ENCODE measurements around the gene TNPO3.

Gene TNPO3

DNA sequence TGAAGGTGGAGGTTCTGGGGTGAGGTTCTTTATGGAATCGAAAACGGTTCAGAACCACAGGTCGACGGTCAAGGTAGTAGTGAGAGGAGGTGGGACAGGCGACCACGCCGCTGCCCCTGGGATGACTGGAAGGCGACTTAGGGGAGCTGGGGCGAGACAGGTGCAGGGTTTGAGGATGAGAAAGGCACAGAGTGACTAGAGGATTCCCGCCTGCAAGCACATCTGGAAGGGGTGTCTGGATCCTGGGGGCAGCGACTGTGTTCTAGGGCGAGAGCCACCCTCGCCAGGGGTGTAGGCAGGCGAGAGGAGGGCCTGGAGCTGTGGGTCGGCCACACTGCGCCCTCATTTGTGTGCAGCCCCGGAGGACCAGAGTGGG, 117.7 kb downstream of the TNPO3 start:
- no peak for DNase-seq

- no peak for DNase-seq
Measured at GRCh38 chr7:128936798-128937197, 118.1 kb downstream of the TNPO3 start.

DNA sequence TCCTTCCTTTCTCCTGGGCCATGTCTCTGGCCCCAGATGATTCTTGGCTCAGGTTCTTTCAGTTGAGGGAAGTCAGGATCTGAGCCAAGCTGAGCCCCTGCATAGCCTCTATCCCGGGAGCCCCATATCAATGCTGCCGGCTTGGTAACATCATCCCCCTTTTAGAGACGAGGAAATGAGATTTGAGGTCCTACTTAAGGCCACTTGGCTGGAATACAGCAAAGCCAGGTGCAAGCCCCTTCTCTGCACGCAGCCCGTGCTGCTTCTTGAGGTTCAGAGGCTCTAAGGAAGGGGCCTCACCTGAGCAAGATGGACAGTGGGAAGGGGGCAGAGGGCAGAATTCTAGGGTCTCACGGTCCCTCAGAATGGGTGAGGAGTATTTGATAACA, 119.6 kb downstream of the TNPO3 start:
- no peak for DNase-seq

DNA sequence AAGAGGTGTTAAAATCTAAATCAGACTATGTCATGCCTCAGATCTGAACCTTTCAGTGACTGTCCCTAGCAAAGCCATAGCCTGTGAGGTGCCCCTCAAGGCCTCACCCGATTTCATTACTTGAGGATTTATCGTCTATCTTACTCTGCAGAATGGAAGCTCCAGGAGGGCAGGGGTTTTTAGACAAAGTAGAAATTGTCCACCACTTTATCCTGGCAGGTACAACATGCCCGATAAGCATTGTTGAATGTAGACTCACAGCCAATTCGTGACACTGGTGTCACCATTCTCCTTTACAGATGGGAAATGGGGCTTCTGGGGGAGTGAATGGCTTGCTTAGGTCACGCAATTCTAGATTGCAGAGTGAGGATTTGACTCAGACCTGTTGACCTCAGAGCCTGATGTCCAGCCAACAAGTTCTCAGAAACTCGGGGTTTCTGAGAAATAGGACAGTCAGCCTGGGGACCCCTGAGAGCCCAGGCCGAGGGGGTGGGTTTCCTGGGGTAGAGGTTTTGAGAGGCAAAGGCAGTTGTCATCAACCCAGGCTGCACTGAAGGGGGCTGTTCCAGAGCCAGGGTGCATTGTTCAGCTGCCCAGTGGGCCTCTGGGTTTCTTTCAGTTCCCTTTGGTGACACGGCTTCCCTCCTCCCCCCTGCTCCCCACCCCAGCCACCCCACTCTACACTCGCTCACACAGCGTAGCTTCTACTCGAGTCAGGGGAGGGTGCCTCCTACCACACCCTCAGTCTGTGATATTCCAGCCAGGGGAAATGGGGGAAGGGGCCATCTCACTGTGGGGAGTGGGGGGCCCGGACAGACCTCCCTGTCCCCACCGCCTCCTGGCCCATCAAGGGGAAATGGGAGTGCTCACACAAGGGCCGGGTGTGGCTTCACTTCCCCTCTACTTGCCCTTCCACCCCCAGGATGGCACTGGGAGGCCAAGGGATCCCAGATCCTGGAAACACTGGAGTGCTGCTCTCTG, 120.3 kb downstream of the TNPO3 start:
- no peak for DNase-seq

GRCh38 chr7:128933180-128933891, 121.6 kb downstream of the TNPO3 start:
- no peak for DNase-seq

DNA sequence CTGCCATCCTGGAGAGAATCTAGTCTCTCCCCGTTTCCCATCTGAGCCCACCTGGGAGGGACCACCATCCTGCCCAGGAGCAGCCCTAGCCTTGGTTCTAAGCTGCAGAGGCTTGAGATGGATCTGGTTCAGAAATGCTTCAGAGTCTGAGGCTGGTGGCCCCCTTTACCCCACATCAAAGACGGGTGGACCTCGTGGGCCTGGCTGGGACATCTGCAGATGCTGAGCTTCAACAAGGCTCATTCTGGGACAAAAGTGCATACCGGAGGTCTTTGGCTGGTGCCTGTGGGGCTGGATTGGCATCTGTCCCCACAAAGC, 122.1 kb downstream of the TNPO3 start:
- DNase-seq, result no peak

DNA sequence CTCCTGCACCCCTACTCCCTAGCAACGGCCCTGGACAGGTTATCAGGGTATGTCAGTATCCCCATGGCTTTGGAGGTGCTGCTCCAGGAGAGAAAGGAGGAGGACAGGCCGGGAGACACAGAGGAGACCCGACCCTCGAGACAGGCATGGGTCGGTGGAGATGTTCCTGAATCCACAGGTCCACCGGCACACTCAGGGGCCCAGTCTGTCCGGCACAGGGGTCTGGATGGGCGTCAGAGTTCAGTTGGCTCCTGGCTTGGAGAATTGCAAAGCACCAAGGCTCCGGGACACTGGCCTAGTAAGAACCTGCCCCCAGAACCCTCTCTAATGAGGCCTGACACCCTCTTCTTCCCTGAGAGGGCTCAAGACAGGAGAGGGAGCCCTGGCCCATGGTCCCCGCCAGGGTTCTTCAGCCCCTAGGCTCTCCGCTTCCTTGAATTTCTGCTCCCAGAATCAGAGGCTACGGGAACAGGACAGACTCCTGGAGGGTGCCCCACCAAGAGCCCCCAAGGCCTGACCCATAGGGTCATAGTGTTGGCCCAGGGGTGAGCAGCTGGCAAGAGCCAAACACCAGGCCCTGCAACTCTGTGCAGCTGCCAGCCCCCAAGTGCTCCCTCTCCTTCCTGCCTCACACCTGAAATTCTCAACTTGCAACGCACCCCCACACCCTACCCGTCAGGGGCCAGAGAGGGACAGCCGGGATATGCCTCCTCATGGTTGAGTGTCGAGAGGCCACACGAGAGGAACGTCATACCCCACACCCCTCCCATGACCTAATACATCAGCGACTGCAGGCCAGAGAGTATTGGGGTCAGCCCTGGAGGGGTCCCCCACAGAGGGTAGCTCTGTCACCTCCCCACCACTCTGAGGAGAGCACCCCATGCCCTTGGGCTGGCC, 122.7 kb downstream of the TNPO3 start:
- no peak for DNase-seq

DNA sequence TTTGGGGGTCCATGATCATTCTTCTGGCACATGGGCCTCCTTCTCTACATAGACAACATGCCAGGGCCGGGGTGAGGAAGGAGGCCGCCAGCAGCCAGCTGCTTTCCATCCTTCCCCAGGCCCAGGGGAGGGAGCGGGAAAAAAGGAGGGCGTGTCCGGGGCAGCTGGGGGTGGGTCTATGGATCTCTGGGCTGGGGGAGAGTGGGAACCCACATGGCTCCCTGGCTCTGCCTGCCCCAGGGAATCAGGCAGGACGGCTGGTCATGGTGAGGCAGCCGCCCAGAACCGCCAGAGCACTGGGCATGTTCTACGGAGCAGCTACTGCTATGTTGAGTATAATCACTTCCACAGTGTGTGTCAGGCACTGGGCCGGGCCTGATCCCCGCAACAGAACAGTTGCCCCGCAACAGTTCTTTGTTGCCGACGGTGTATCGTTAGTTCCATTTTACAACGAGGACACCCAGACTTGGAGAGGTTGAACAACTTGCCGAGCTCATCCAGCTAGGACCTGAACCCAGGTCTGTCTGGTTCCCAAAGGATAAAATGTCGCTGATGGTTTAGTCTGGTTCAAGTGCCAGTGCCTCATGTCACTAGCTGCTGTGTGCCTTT, 123.6 kb downstream of the TNPO3 start:
- DNase-seq, result no peak

- no peak for DNase-seq
Measured at GRCh38 chr7:128928882-128929788, 125.8 kb downstream of the TNPO3 start.

GRCh38 chr7:128928159-128928813, 126.6 kb downstream of the TNPO3 start:
- DNase-seq, result no peak

- DNase-seq, result no peak
Measured at GRCh38 chr7:128924707-128925588, 130.0 kb downstream of the TNPO3 start.

DNA sequence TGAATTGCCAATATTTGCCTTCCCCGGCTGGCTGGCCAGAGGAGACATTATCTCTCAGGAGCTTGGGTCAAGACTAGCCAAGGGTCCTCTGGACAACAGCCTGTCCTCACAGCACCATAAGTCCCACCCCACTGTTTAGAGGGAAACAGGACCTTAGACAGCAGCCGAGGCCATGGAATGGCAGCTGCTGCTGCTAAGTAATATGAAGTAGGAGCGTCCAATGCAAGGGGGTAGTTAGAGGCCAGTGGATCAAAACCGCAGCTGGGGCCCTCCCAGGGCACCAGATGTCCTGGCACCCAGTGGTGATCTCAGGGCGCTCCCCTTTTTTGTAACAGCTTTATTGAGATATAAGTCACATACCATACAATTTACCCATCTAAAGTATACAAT, 131.5 kb downstream of the TNPO3 start:
- no peak for DNase-seq

DNA sequence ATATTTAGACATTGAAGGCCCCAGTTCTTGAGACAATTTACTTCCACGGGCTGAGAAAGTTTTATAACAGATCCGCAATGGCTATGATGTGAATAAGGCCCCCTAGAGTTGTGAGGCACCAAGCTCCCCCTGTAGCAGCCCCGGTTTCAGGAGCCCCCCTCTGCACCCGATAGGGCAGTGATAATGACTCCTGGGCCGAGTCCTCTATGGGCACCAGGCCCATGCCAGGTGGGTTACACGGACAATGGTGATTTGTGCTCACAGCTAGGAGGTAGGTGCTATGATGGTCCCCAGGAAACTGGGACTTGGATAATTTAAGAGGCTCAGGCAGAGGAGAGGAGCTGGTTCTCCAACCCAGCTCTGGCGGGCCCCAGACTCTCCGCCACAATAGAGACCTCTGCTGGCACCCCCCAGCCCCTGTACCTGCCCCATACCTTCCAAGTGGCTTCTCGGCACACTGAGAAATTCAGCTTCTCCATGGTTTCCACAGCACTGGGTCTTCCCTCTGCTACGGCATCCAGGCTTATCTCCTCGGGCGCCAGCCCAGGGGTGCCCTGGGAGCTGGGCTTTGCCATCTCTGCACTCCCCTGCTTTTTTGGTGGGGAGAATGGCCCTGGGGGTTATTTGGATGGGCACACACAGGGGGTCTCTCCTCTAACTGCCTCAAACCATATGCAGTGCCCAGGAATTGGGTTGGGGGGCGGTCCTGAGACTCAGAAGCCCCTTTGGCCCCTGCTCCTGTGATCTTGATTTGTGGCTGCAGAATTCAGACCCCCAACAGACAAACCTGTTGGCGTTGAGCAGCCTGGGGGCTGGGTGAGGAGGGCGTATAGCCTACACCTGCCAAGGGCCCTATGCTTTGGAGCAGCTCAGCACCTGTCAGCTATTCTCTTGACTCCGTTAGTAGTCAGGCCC, 132.2 kb downstream of the TNPO3 start:
- no peak for DNase-seq

DNA sequence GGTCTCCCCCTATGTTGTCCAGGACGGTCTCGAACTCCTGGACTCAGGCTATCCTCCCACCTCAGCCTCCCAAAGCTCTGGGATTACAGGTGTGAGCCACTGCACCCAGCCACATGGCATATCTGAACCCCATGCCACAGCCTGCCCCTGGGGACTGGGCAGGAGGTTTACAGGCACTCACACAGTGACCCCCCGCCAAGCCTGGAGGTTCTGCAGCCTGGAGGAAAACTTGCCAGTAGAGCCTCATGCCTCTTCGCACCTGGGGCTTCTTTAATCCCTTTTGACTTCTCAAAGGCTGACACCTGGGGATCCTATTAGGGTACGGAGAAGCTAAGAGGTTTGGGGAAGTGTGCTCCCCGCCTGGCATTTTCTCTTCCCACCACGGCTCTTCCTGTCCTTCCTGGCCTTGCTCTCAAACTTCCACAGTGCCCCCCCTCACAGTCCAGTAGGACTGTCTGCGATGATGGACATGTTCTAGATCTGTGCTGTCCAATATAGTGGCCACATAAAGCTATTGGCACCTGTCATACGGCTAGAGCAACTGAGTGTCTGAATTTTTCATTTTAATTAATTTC, 133.0 kb downstream of the TNPO3 start:
- DNase-seq, result no peak

DNA sequence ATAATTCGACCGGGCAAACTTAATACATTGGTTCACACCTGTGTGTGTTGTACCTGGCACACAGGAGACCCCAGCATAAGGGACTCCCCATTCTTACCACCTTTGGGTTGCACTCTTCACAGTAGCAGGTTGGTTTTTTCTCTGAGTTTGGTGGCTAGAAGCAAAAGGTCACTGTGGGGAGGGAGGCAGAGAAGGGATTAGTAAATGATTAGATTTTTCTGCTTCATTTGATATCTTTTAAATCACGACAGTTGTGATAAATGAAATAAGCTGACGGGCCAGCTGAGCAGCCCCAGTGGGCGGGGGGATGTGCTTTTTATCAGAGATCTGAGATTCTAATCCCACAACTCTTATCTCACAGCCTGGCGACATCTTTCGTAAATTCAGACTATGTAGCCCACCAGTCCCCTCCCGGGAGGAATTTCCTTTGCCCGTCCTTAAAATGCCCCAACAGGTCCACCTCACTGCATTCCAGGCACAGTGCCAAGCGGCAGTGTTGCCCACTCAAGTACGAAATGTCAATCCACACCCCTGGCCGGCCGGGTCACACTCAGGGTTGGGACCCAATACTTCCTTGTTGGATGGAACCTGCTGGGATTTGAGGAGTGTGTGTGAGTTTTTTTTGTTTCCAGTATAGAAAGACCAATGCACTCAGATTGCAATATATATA, 133.9 kb downstream of the TNPO3 start:
- DNase-seq, result no peak

DNA sequence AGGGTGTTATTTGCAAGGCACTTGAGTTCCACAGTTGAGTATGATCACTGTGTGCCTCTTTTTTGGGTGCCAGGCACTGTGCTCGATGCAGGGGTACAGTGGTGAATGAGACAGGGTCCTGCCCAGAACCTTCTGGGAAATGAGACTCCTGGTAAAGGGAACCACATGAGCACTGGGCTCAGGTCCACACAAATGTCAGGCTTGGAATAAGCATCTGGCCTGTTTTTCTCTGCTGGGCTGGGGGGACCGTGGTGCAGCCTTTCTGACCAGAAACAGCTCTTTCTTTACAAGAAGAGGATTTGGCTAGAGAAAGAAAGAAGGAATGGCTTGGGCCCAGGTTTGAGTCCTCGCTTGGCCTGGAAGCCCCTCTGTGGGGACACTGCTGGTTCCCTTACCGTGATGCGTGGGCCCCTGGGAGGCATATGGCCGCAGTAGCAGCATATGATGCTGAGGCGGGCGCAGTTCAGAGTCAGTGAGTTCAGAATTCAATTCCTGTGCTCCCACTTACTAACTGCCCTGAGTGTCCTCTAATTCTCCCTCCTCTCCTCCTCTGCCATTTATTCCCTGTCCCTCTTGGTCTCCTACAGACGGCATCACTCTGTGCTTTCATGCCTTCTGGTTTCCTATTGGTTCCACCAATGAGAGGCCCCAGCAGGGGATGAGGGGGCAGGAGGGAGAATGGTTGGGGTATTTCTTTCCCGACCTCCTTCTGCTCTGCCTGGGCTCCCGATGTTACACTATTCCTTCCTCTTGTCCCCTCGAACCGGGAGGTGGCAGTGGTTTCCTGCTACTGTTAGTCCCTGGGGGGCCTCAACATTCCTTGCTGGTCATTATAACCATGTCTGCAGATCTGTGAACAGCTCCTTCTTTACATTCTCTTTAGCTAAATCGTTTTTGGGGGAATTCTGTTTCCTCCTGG, 134.8 kb downstream of the TNPO3 start:
- DNase-seq, result no peak

DNA sequence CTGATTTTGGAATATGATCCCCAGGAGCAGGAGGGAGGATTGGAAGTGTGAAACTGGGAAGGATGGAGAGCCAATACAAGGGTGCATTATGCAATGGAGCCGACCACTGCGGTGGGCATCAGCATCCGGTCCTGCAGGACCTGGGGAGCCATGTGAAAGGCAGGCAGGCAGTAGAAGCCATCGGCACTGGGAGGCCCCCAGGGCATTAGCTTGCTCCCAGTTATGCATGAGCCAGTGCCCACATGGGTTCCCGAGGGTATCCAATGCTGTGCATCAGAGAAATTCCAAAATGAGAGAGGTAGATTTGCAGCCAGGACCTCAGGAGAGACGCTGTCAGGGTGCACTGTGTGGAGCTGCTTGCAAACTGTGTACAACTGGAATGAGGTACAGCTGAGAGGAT, 135.7 kb downstream of the TNPO3 start:
- no peak for DNase-seq
